HEK293 (cell line): ENCODE results near the gene FTCD.

Source experiments
- CTCF ChIA-PET: fragments of 350-600 bp; formaldehyde crosslinking; extraction: SDS; loops from one replicate; lab custom pipeline; 2021; ENCODE audit warnings: antibody characterized with exemption; lab: Yijun Ruan, JAX
- POLR2A ChIA-PET: fragments of 300-600 bp; formaldehyde crosslinking; extraction: SDS; loops from one replicate; lab custom pipeline; 2020; ENCODE audit warnings: antibody characterized with exemption, inconsistent platforms; lab: Yijun Ruan, JAX
- H3K27ac ChIP-seq: fragments of 200-500 bp; sonication (Bioruptor generic); 2 replicates; pipeline ENCODE4 v1.5.1; 2014; ENCODE audit warnings: low read depth, low read length, control low read depth, inconsistent platforms; ENCODE audit errors: extremely low read depth
- H3K36me3 ChIP-seq, 2 experiments: fragments of 200-500 bp in 1 of 2; sonication (Bioruptor generic) in 1 of 2; 1 replicate in 1 of 2; 2 replicates in 1 of 2; pipeline ENCODE4 v1.5.1; 2014 to 2017; ENCODE audit warnings: inconsistent platforms in 2 of 2, low read length in 2 of 2; ENCODE audit not compliant: control insufficient read depth in 2 of 2, insufficient read depth in 1 of 2
- H3K4me1 ChIP-seq: fragments of 200-500 bp; sonication (Bioruptor generic); 2 replicates; pipeline ENCODE4 v1.5.1; 2014; ENCODE audit warnings: mild to moderate bottlenecking, low read length, inconsistent platforms; ENCODE audit not compliant: control insufficient read depth, insufficient read depth
- H3K4me3 ChIP-seq: 2 replicates; pipeline ENCODE4 v1.5.1; 2011; ENCODE audit warnings: low read depth, mild to moderate bottlenecking, control low read depth, low read length, moderate library complexity
- H3K9me3 ChIP-seq: fragments of 200-500 bp; sonication (Bioruptor generic); 2 replicates; pipeline ENCODE4 v1.5.1; 2014; ENCODE audit warnings: low read depth, low read length, inconsistent platforms; ENCODE audit not compliant: control insufficient read depth, insufficient read depth
- ELK4 ChIP-seq: IDR thresholded peaks from 2 replicates; pipeline ENCODE4 v1.6.1; 2011; ENCODE audit warnings: mild to moderate bottlenecking, low read depth, low read length, borderline replicate concordance
- INSM2 ChIP-seq: fragments of 450-650 bp; formaldehyde crosslinking; IDR thresholded peaks from 2 replicates; pipeline ENCODE4 v1.5.1; 2016; ENCODE audit warnings: missing biosample characterization, missing genetic modification characterization
- KLF17 ChIP-seq: fragments of 450-650 bp; formaldehyde crosslinking; IDR thresholded peaks from 2 replicates; pipeline ENCODE4 v1.5.1; 2016; ENCODE audit warnings: missing biosample characterization, missing genetic modification characterization
- OVOL3 ChIP-seq: fragments of 450-650 bp; formaldehyde crosslinking; IDR thresholded peaks from 2 replicates; pipeline ENCODE4 v1.5.1; 2016; ENCODE audit warnings: missing biosample characterization, missing genetic modification characterization
- PRDM1 ChIP-seq: fragments of 450-650 bp; formaldehyde crosslinking; IDR thresholded peaks from 2 replicates; pipeline ENCODE4; 2016; ENCODE audit warnings: missing biosample characterization, missing genetic modification characterization
- REPIN1 ChIP-seq: fragments of 450-650 bp; formaldehyde crosslinking; IDR thresholded peaks from 2 replicates; pipeline ENCODE4 v1.5.1; 2017; ENCODE audit warnings: missing biosample characterization, missing genetic modification characterization, low read depth
- SALL2 ChIP-seq: fragments of 450-650 bp; formaldehyde crosslinking; IDR thresholded peaks from 2 replicates; pipeline ENCODE4 v1.5.0; 2017; ENCODE audit warnings: missing biosample characterization, mild to moderate bottlenecking, missing genetic modification characterization, borderline replicate concordance
- WT1 ChIP-seq: fragments of 450-650 bp; formaldehyde crosslinking; IDR thresholded peaks from 2 replicates; pipeline ENCODE4 v1.5.1; 2016; ENCODE audit warnings: missing biosample characterization, missing genetic modification characterization
- ZBTB20 ChIP-seq: fragments of 450-650 bp; formaldehyde crosslinking; IDR thresholded peaks from 2 replicates; pipeline ENCODE4 v1.5.1; 2016; ENCODE audit warnings: missing biosample characterization, missing genetic modification characterization
- ZBTB7A ChIP-seq: fragments of 450-650 bp; formaldehyde crosslinking; IDR thresholded peaks from 2 replicates; pipeline ENCODE4 v1.5.1; 2016; ENCODE audit warnings: low read depth, missing biosample characterization, missing genetic modification characterization
- ZNF132 ChIP-seq: fragments of 450-650 bp; formaldehyde crosslinking; IDR thresholded peaks from 2 replicates; pipeline ENCODE4 v1.5.1; 2017; ENCODE audit warnings: missing biosample characterization, missing genetic modification characterization, borderline replicate concordance
- ZNF175 ChIP-seq: fragments of 450-650 bp; formaldehyde crosslinking; IDR thresholded peaks from 2 replicates; pipeline ENCODE4 v1.5.1; 2016; ENCODE audit warnings: missing biosample characterization, missing genetic modification characterization
- ZNF184 ChIP-seq: fragments of 450-650 bp; IDR thresholded peaks from 2 replicates; pipeline ENCODE4 v1.5.1; 2018; ENCODE audit warnings: missing biosample characterization, mild to moderate bottlenecking, missing genetic modification characterization
- ZNF202 ChIP-seq: fragments of 450-650 bp; formaldehyde crosslinking; IDR thresholded peaks from 2 replicates; pipeline ENCODE4 v1.5.1; 2016; ENCODE audit warnings: missing biosample characterization, missing genetic modification characterization, borderline replicate concordance
- ZNF280C ChIP-seq: fragments of 450-650 bp; formaldehyde crosslinking; IDR thresholded peaks from 2 replicates; pipeline ENCODE4 v1.5.1; 2016; ENCODE audit warnings: missing biosample characterization, missing genetic modification characterization
- ZNF311 ChIP-seq: fragments of 450-650 bp; formaldehyde crosslinking; IDR thresholded peaks from 2 replicates; pipeline ENCODE4 v1.5.1; 2017; ENCODE audit warnings: missing biosample characterization, missing genetic modification characterization, borderline replicate concordance
- ZNF426 ChIP-seq: fragments of 450-650 bp; formaldehyde crosslinking; IDR thresholded peaks from 2 replicates; pipeline ENCODE4 v1.5.1; 2017; ENCODE audit warnings: missing biosample characterization, missing genetic modification characterization, mild to moderate bottlenecking, inconsistent platforms, moderate library complexity
- ZNF555 ChIP-seq: fragments of 450-650 bp; formaldehyde crosslinking; conservative IDR thresholded peaks from 2 replicates; pipeline ENCODE4 v1.5.1; 2017; ENCODE audit warnings: missing biosample characterization, mild to moderate bottlenecking, missing genetic modification characterization, inconsistent platforms
- ZNF585B ChIP-seq: fragments of 450-650 bp; formaldehyde crosslinking; IDR thresholded peaks from 2 replicates; pipeline ENCODE4 v1.5.1; 2016; ENCODE audit warnings: missing biosample characterization, missing genetic modification characterization
- ZNF600 ChIP-seq: fragments of 450-650 bp; formaldehyde crosslinking; IDR thresholded peaks from 2 replicates; pipeline ENCODE4 v1.5.1; 2016; ENCODE audit warnings: missing biosample characterization, missing genetic modification characterization
- ZNF629 ChIP-seq: fragments of 450-650 bp; formaldehyde crosslinking; IDR thresholded peaks from 2 replicates; pipeline ENCODE4 v1.5.1; 2017; ENCODE audit warnings: missing biosample characterization, missing genetic modification characterization
- ZNF645 ChIP-seq: fragments of 450-650 bp; formaldehyde crosslinking; IDR thresholded peaks from 2 replicates; pipeline ENCODE4; 2016; ENCODE audit warnings: missing biosample characterization, missing genetic modification characterization
- ZNF658 ChIP-seq: fragments of 450-650 bp; formaldehyde crosslinking; IDR thresholded peaks from 2 replicates; pipeline ENCODE4; 2016; ENCODE audit warnings: missing biosample characterization, missing genetic modification characterization
- ZNF664 ChIP-seq: fragments of 450-650 bp; formaldehyde crosslinking; IDR thresholded peaks from 2 replicates; pipeline ENCODE4 v1.5.1; 2016; ENCODE audit warnings: missing biosample characterization, missing genetic modification characterization
- ZNF777 ChIP-seq: fragments of 450-650 bp; formaldehyde crosslinking; IDR thresholded peaks from 2 replicates; pipeline ENCODE4 v1.5.1; 2017; ENCODE audit warnings: missing biosample characterization, missing genetic modification characterization, borderline replicate concordance
- ZNF830 ChIP-seq: fragments of 450-650 bp; IDR thresholded peaks from 2 replicates; pipeline ENCODE4 v1.5.0; 2018; ENCODE audit warnings: missing biosample characterization, missing genetic modification characterization, low read depth, mild to moderate bottlenecking, moderate library complexity
- ZSCAN16 ChIP-seq: fragments of 450-650 bp; formaldehyde crosslinking; IDR thresholded peaks from 2 replicates; pipeline ENCODE4 v1.5.1; 2016; ENCODE audit warnings: missing biosample characterization, missing genetic modification characterization
- ZSCAN30 ChIP-seq: fragments of 450-650 bp; IDR thresholded peaks from 2 replicates; pipeline ENCODE4 v1.5.1; 2018; ENCODE audit warnings: missing biosample characterization, mild to moderate bottlenecking, missing genetic modification characterization, moderate library complexity

Gene FTCD

GRCh38 chr21:46097336-46098293, 57.8 kb downstream of the FTCD start, which contains the start of gene COL6A2 (continued):
- no peak for TF ChIP-seq ZNF658 (tag by site-specific recombination)
- no peak for TF ChIP-seq KLF17 (tag by site-specific recombination)
- TF ChIP-seq ZNF777 (tag by site-specific recombination): no peak
- no peak for TF ChIP-seq ZNF585B (tag by site-specific recombination)
- no peak for TF ChIP-seq ZBTB7A (tag by site-specific recombination)
- TF ChIP-seq ZBTB20 (tag by site-specific recombination): no peak
- TF ChIP-seq PRDM1 (tag by site-specific recombination): no peak

GRCh38 chr21:46096596-46097335, 58.6 kb downstream of the FTCD start:
- Histone ChIP-seq H3K36me3 (peaks cover 0 to 6% of the 10 kb centered on the region in 2 experiments; a peak in 1 of 3 replicates), H3K27ac (no peak overlapping the region), H3K9me3 (no peaks in the 10 kb centered on the region), H3K4me1 (no peaks in the 10 kb centered on the region), H3K4me3 (no peak overlapping the region)
- ChIA-PET POLR2A (no interaction called here), CTCF (interaction anchor here (0.6 to 1.2 kb wide), 2 partner anchors 22 to 125 kb away, joined by 3 read pairs; no protein-coding TSS in a partner anchor)
- TF ChIP-seq ZNF555 (tag by site-specific recombination) (no peak), ZNF600 (tag by site-specific recombination) (peak; percentile 48; the same call in 1 of the 2 replicates), ZNF629 (tag by site-specific recombination) (no peak), ZSCAN30 (no peak), ZNF132 (tag by site-specific recombination) (no peak), ZNF202 (no peak), ZNF645 (0 out of 2 replicates have a peak, but pooled peaks have one; percentile 14), WT1 (tag by site-specific recombination) (no peak), ZSCAN16 (tag by site-specific recombination) (no peak), INSM2 (tag by site-specific recombination) (0 out of 2 replicates have a peak, but pooled peaks have one; percentile 22), ZNF311 (tag by site-specific recombination) (no peak), ZNF184 (no peak), ELK4 (no peak), ZNF830 (tag by site-specific recombination) (no peak), ZNF280C (tag by site-specific recombination) (no peak), OVOL3 (tag by site-specific recombination) (no peak), ZNF664 (tag by site-specific recombination) (no peak), ZNF426 (tag by site-specific recombination) (no peak), ZNF175 (tag by site-specific recombination) (peak; percentile 87; the same call in 1 of the 2 replicates), SALL2 (tag by site-specific recombination) (no peak), REPIN1 (tag by site-specific recombination) (no peak)
